Cortex of kidney (tissue), 1 donor: ENCODE data around the gene PPP6R1.
"Not testable (repeated sequence)": the region's sequence is repeated elsewhere in the genome, so short reads cannot be mapped to it uniquely, and the experiment has no call there.

ENCODE experiments used
- DNase-seq: peaks from one replicate; lab custom pipeline; 2025; lab: John Stamatoyannopoulos, UW

PPP6R1 gene

DNA sequence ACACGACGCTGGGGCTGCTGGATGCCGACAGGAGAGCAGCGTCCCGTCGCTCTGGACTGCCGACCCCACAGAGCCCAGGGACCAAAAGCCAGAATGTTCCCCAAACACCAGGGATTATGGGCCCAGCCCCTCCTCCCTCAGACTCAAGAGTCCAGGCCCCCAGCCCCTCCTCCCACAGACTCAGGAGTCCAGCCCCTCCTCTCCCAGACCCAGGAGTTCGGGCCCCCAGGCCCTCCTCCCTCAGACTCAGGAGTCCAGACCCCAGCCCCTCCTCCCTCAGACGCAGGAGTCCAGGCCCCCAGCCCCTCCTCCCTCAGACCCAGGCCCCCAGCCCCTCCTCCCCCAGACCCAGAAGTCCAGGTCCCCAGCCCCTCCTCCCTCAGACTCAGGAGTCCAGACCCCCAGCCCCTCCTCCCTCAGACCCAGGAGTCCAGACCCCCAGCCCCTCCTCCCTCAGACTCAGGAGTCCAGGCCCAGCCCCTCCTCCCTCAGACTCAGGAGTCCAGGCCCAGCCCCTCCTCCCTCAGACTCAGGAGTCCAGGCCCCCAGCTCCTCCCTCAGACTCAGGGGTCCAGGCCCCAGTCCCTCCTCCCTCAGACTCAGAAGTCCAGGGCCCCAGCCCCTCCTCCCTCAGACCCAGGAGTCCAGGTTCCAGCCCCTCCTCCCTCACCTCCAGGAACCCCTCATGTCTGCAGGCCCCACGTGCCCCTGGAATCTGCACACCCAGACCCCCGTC lies 34.0 kb downstream of the PPP6R1 start:
- not testable (repeated sequence) for DNase-seq

DNA sequence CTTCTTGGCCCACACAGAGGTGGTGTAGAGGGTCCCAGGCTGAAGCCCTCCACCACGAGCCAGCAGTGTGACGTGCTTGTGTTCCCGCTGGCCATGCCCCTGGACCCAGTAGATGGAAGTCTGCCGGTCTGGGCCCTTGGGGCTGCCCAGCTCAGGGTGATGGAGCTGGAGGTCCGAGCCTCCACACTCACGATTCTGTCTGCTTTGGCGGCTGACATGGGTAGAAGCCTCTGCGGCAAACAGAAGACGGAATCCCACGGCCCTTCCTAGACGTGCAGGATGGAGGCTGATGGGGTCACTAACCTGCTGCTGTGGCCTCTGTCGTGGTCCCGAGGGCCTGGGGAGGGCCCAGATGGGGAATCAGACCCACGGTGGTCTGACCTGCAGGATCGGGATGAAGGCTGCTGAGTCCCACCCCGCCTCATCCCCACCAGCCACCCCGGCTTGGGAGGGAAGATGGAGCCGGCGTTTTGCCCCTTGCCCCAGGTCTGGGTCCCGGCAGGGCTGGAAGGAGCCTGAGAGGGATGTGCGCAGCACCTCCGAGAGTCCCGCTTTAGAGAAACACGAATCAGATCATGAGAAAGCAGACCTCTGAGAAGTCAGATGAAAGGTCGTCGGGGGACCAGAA lies 34.7 kb downstream of the PPP6R1 start:
- no peak for DNase-seq

GRCh38 chr19:55223291-55224037 lies 35.4 kb downstream of the PPP6R1 start:
- no peak for DNase-seq

- DNase-seq: no peak
These were observed 38.3 kb downstream of the PPP6R1 start for GRCh38 chr19:55220525-55220924.

DNA sequence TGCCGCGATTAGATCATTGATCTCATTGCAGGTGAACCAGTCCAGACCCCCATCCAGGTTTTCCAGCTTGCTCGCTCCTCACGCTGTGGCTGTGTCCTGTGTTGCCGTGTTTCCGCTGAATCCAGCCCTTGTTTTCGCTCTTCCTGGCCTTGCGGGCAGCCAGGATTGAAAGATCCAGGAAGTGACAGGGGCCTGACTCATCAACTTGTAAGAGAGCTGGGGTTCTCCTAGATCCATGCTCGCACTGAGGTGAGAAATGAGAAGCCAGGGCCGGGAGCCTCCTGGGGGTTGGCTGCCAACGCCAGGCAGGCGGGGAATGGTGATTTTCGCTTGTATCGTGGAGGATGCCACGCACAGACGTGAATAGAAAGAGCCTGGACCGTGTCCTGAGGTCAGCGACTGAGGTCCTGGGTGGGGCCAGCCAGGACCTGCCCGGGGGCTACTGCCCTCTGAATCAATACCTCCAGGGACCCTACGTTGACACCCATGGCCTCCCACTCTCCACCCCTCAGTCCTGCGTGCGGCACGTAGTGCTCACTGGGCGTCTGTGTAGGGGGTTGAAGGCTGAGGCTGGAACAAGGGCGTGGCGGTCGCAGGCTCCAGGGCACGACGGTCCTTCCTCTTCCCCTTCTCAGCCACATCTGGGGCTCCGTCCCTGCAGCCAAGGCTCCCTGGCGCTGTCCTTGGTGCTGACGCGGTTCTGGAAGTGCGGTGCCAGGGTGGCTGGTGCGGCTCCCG lies 42.2 kb downstream of the PPP6R1 start:
- DNase-seq: no peak

DNA sequence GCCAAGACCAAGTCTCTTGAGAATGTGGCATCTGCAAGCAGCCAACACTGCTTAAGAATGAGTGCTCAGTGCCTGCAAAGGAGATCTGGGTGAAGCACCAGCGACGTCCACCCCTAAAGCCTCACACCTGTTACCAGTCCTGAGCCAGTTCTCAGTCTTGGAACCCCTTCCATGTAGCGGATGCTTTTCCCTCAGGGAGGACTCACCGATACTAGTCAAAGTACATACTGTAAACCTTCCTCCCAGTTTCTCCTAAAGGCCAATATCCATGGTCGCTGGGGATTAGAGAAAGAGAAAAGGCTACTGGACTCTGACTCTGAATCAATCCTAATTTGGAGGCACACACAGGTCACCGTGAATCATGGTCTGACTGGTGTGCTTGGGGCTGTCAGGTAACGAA lies 45.3 kb downstream of the PPP6R1 start:
- no peak for DNase-seq

DNA sequence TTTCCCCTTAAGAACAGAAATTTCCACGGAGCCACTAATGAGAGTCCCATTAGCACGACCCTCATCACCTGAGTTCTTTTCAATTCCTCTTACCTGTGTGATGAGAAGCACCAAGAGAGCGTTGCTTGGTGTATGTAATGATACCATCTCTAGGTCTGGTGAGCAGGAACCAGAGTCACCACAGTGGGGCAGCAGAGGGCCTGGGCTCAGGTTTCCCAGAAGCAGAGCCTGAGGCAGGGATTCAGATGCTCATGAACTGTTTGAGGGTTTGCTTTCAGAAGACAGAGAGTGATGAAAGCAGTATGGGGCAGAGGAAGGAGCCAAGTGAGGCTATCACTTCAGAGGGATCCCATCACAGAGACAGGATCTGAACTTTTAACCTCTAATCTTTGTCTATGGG lies 46.4 kb downstream of the PPP6R1 start:
- no peak for DNase-seq

GRCh38 chr19:55209693-55210472 lies 48.9 kb downstream of the PPP6R1 start:
- DNase-seq: no peak

- no peak for DNase-seq
These were observed 49.7 kb downstream of the PPP6R1 start, which contains the start of gene PTPRH for GRCh38 chr19:55208880-55209692. Gene PTPRH (minus strand): TSS chr19:55209501. CDS start chr19:55209433, 68 bp downstream.

DNA sequence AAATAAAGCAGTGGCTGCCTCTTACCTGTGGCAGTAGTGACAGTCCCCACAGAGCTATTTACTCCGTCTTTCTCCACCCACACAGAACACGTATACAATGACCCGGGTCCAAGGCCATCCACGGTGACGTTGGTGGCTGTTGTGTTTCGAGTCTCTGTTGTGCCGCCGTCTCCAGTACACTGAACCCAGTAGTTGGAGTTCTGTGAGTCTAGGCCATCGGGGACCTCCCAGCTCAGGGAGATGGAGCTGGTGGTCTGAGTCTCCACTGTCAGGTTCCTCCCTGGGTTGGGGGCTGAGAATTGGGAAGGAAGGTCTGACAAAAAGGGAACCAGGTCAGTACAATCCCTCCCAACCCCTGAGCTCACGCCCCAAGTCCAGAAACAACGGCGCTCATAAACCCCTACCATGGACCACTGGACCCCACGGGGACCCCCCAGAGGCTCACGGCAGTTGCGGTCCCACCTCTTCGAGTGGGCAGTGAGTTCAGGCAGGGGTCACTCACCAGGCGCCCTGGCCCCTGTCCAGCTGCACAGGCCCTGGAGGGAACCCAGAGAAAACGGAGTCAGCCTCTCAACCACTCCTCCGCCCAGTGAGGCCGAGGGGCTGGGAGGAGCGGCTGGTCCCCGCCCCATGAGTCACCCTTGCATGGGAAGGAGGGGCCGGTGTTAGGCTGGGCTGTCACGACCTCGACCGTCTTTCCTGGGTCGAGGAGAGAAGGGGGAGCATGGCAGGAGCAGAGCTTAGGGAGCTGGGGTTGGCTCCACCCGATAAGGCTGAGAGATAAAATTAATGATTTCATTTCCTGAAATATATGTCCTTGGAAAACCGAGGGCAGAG lies 51.9 kb downstream of the PPP6R1 start:
- no peak for DNase-seq

GRCh38 chr19:55202199-55202598 lies 56.6 kb downstream of the PPP6R1 start:
- DNase-seq: not testable (repeated sequence)

DNA sequence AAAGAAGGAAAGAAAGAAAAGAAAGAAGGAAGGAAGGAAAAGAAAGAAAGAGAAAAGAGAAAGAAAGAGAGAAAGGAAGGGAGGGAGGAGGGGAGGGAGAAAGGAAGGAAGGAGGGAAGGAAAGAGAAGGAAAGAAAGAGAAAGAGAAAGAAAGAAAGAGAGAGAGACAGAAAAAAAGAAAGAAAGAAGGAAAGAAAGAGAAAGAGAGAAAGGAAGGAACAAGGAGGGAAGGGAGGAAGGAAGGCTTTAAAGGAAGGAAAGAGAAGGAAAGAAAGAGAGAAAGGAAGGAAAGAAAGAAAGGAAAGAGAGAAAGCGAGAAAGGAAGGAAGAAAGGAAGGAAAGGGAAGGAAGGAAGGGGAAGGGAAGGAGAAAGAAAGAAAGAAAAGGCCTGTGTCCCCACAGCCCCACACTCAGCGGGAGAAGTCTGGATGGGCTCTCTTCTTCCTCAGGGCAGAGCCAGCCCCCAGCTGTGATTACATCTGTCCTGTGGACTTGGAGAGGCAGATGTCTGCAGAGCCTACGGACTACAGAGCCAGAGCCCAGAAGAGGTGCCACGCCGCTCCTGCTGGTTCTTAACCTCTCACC lies 59.1 kb downstream of the PPP6R1 start:
- DNase-seq: no peak

DNA sequence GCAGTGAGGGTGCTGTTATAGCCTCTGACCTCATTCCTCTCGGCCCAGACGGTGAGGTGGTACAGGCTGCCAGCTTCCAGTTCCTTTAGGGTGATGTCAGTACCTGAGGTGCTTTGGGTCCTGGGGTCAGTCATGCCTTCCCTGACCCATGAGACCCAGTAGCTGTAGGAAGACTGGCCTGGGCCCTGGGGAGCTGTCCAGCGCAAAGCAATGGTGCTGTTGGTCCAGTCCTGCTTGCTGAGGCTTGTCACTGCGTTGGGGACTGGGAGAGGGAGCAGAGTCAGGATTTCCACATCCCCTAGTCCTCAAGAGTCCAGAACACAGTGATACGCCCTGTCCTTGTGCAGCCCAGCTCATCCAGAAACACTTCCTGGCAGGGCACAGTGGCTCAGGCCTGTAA lies 60.2 kb downstream of the PPP6R1 start:
- no peak for DNase-seq

GRCh38 chr19:55197528-55197927 lies 61.3 kb downstream of the PPP6R1 start:
- DNase-seq: no peak

DNA sequence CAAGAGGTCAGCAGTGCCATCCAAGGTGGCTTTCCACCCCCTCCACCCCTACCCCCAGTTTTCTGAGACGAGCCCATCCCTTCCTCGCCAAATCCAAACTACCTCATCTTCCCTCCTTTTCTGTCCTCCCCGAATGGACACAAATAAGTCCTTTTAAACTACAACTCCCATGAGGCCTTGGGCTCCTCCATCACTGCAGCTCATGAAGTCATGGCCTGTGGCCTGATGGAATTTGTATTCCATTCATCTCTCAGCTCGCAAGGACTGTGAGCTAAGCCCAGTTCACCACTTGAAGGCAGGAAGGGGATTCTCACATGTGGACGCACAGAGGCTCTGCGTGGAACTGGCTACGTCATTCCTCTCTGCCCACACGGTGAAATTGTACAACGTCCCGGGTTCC lies 62.0 kb downstream of the PPP6R1 start:
- DNase-seq: no peak

DNA sequence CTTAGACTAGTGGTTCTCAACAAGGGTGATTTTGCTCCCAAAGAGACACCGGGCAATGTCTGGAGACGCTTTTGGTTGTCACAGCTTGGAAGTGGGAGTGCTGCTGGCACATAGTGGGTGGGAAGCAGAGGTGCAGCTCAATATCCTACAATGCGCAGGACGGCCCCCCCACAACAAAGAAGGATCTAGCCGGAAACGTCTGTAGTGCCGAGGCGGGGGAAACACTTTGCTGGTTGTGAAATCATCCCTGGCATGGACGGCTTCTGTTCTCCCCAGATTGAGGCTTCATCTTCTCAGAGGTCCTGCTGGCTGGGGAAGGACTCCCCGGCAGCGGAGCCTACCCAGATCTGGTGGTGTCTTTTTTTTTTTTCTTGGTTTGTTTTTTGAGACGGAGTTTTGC lies 65.3 kb downstream of the PPP6R1 start:
- DNase-seq: no peak

GRCh38 chr19:55189403-55189835 lies 69.4 kb downstream of the PPP6R1 start:
- no peak for DNase-seq

DNA sequence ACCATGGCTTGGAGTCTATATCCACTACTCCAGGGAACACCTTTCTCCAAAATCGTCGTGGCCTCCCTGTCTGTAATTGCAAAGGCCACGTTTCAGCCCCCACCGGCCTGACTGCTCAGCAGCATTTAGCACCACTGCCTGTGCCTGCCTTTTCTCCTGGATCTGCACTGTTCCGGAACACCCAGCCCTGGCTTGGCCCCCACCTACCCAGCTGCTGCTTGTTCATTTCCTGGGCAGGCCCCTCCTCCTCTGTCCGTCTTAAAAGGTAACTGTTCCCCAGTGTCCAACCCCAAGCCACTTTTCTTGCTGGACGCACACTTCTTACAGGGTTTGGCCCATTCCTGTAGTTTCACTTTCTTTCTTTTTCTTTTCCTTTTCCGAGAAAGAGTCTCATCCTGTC lies 70.2 kb downstream of the PPP6R1 start:
- no peak for DNase-seq

DNA sequence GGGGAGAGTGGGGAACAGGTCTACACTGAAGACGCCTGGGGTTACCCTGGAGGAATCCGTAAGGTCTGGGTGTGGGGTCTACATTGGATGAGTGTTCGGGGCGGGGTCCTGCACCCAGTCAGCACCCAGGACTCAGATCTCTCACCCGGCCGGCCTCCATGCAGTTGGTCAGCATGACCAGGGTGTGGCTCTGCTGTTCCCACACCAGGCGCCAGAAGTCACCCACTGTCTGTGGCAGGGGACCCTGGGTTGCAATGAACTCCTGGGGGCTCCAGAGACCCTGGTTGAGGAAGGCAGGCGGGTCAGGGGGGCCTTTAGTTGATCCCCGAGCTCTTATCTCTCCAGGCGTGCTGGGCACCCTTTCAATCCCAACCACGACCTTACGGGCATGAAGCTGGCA lies 72.7 kb downstream of the PPP6R1 start:
- no peak for DNase-seq
